Hematopoietic multipotent progenitor cell treated with erythropoietin and hydrocortisone succinate and interleukin-3 and kit ligand, for 6 days (in vitro differentiated cells): ENCODE measurements around the gene EIF4E2.

ENCODE experiments used
- DNase-seq: peaks from one replicate; pipeline ENCODE4 v3.0.0-alpha.2; 2015

The EIF4E2 gene

DNA sequence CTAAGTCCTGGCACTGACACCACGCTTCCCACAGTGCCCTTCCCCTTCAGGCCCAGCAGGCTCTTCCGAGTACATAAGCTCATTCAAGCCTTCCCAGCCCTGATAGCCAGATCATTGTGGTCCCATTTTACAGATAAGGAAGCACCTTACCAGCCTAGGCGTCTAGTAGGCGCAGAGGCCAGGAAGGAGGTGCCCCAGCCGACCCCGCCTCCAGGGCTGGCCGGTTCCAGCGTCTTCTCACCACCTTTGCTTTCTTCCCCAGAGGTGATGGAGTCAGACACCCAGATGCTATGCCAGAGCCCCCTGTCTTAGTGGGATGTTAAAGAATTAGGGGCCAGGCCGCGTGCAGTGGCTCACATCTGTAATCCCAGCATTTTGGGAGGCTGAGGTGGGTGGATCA lies 54.0 kb downstream of the EIF4E2 start:
- DNase-seq = no peak

DNA sequence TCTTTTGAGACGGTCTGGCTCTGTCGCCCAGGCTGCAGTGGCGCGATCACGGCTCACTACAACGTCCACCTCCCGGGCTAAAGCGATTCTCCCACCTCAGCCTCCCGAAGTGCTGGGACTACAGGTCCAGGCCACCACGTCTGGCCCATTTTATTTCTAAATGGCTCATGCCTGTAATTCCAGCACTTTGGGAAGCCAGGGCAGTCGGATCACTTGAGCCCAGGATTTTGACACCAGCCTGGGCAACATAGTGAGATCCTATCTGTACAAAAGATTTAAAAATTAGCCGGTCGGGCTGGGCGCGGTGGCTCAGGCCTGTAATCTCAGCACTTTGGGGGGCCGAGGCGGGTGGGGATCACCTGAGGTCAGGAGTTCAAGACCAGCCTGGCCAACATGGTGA lies 56.5 kb downstream of the EIF4E2 start:
- DNase-seq = no peak

DNA sequence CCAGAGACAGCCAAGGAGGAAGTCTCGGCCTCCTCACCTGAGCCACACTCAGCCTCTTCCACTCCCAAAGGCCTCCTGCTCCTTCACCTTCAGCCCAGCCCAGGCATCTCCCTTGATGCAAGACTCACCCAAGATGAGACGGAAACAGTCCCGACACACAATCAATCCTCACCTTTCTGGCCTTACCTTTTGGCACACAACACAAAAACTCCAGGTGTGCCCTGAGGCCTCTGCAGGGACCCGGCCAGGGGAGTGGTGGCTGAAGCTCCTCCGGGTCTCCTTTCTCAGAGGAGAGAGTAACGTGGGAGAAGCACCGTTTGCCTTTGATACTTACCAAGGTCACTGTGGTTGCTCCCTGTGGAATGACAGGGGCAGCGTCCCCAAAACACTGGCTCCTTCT lies 59.1 kb downstream of the EIF4E2 start:
- DNase-seq = no peak

DNA sequence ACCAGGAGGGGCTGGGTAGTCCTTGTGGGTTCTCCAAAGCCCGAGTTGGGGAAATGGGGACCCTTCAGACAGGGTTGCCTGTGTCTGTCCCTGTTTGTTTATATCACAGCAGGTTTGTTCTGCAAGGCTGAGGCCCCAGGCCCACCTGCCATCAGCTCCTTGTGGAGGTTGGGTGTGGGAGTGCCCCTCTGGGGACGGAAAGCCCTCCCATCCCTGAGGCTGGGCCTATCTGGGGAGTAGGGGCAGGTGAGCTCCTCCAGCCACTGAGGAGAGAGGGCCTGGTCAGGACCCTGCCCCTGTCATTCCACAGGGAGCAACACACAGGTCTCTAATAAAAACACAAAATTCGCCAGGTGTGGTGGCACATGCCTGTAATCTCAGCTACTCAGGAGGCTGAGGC lies 59.6 kb downstream of the EIF4E2 start:
- DNase-seq = no peak

DNA sequence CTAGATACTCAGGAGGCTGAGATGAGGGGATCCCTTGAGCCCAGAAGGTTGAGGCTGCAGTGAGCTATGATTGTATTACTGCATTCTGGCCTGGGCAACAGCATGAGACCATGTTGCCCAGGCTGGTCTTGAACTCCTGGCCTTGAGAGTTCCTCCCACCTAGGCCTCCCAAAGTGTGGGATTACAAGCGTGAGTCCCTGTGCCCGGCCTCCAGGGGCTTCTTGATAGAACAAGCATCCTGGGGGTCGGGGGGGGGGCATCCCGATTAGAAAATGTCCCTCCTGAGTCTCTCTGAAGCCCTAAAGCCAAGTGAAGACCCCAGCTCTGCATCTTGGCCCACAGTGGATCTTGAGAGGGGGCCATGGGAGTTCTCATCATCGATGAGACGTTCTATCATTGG lies 60.6 kb downstream of the EIF4E2 start:
- DNase-seq = no peak

DNA sequence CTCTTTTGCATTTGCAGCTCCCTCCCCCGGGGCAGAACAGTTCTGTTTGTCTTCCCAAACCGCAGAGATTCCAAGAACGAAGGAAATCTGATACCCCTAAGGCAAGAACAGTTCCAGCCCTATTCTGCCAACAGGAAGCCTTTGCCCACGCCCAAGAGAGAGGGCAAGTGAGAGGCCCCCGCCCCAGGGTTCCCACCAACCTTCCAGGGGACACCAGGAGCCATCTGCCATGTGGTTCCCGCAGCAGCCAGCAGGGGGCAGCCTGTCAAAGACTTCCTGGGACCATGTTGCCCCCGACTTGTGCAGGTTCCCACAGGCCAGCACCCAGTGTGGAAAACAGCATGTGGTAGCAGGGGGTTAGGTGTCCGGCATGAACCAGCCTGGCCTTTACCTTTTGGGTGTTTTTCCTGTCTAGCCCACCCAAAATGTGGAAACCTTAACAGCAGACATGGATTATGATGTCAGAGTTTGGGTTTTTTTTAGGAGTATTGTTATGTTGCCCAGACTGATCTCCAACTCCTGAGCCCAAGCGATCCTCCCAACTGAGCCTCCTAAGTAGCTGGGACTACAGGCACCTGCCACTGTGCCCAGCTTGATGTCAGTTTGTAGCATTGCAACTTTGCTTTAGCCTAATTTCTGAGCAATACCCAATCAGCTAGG lies 61.2 kb downstream of the EIF4E2 start:
- DNase-seq = peak; percentile 67

DNA sequence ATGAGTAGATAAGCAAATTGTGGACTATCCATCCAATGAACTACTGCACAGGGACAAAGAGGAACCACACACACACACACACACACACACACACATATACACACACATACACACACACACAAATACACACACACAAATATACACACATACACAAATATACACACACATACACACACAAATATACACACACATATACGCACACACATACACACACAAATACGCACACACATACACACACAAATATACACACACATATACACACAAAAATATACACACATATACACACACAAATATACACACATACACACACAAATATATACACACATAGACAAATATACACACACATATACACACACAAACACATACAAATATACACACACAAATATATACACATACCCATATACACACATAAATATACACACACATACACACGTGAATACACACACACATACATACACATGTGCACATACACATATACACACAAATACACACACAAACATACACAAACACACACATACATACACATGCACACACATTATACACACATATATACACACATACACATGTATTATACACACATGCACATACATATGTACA lies 63.1 kb downstream of the EIF4E2 start:
- no peak for DNase-seq

DNA sequence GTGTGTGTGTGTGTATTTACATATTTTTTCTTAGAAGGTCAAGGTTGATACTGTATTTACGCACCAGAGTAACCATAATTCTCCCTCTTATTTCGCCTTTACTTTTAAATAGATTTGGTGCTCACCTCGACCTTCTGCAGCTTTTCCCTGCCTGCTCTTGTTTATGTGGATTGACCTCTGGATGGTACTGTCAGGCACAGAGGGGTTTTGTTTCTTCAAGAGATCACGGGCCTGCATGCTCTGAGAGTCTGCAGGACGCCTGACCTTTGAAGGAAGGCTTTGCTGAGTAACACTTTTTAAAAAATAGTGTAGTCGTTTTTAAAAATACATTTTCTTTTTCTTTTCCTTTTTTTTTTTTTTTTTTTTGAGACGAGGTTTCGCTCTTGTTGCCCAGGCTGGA lies 64.8 kb downstream of the EIF4E2 start:
- DNase-seq = no peak
